ENCODE measurements around the gene STOM.

Gene STOM

DNA sequence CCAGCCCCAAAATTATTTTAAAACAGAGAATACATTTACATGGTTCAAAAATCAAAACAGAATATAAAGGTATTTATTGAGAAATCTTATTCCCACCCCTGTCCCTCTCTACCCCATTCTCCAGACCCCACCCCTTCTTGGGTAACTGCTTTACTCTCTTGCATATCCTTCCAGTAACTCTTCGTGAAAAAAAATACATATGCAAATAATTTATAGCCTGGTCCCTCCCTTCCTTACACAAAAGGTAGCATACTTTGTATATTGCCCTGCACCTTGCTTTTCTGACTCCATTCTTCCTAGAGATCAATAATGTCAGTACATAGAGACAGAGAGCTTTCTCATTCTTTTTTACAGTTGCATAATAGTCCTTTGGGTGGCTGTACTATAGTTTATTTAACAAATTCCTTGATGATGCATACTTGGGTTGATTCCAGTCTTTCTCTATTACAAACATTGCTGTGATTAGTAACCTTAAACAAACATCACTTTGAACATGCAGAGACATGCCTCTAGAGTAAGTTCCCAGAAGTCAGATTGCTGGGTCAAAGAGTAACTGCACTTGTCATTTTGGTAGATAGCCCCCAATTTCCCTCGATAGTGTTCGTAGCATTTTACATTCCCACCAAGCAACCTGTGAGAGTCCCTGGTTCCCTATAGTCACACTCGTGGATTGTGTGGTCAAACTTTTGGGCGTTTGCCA, 47.9 kb downstream of the STOM start:
- DNase-seq (ENCODE audit: low spot score), result no peak

DNA sequence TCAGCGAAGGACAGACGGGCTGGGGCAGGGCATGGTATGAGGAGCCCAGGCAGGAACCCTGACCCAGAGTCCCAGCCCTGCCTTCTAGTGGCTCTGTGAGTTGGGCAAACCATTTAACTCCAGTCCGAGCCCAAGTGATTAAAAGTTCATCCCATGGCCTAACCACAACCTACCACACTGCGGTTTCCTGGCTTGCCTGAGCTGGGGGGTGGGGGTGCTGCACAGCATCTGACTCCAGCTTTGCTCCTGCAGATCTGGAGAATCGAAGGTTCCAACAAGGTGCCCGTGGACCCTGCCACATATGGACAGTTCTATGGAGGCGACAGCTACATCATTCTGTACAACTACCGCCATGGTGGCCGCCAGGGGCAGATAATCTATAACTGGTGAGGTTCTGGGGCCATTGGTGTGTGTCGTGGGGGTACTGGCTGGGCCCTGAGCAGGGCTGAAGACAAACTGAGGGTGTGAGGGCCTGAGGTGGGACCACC, 49.0 kb downstream of the STOM start:
- DNase-seq (ENCODE audit: low spot score), result no peak

DNA sequence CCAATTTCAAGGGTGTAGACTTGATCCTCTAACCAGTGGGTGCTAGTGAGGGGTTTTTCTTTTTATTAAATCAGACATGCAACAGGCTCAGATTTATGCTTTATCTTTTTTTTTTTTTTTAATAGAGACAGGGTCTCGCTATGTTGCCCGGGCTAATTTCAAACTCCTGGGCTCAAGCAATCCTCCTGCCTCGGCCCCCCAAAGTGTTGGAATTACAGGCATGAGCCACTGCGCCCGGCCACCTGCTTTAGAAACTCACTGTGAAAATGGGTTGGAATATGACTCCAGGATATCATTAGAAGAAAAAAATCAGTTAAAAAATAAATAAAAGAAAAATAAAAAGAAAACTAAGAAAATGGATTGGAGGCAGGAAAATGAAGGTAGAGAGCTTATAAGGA, 50.7 kb downstream of the STOM start:
- DNase-seq (ENCODE audit: low spot score), result no peak

- no peak for DNase-seq (ENCODE audit: low spot score)
Observed at GRCh38 chr9:121318631-121319382, 51.2 kb downstream of the STOM start.

GRCh38 chr9:121317737-121318630, 52.1 kb downstream of the STOM start:
- no peak for DNase-seq (ENCODE audit: low spot score)

- no peak for DNase-seq (ENCODE audit: low spot score)
Observed at GRCh38 chr9:121316852-121317373, 53.1 kb downstream of the STOM start.

DNA sequence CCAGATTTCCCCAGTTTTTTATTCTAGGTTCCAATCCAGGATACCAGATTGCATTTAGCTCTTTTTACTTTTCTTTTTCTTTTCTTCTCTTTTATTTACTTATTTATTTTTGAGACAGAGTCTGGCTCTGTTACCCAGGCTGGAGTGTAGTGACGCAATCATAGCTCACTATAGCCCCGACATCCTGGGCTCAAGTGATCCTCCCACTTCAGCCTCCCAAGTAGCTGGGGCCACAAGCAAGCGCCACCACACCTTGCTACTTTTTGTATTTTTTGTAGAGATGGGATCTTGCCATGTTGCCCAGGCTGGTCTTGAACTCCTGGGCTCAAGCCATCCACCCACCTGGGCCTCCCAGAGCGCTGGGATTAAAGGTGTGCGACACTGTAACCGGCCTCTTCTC, 53.7 kb downstream of the STOM start:
- no peak for DNase-seq (ENCODE audit: low spot score)

- no peak for DNase-seq (ENCODE audit: low spot score)
Observed at GRCh38 chr9:121313458-121314152, 56.4 kb downstream of the STOM start.

- no peak for DNase-seq (ENCODE audit: low spot score)
Observed at GRCh38 chr9:121312169-121312568, 57.9 kb downstream of the STOM start.

DNA sequence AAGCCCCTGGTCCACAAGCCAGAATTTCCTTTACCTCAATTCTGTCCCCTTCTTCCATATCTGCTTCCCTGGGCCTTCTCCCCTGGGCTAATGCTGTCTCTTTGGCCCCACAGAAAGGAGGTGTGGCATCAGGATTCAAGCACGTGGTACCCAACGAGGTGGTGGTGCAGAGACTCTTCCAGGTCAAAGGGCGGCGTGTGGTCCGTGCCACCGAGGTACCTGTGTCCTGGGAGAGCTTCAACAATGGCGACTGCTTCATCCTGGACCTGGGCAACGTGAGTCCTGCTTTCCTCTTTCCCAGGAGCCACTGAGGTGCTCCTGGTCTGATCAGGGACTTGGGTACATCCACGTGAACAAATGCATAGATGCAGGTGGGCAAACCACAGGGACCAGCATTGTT, 59.5 kb downstream of the STOM start:
- DNase-seq (ENCODE audit: low spot score), result no peak

GRCh38 chr9:121309833-121310425, 60.1 kb downstream of the STOM start:
- DNase-seq (ENCODE audit: low spot score), result no peak

DNA sequence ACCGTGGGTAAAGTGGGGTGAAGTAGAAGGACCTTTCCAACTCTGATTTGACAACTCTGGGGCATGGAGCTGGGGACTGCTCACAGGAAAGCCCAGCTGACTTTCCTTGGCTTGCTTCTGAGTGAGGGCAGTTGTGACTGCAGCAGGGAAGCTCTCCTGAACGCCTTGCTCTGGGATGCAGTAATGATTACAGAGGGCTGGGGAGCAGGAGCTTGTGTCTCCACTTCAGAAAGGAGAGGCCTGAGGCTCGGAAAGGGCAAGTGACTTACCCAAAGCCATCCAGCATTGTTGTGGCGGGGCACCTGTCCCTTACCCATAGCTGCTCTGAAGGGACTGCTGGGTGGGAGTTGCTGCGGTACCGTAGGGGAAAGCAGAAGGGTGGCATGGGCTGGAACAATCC, 60.9 kb downstream of the STOM start:
- DNase-seq (ENCODE audit: low spot score), result no peak

DNA sequence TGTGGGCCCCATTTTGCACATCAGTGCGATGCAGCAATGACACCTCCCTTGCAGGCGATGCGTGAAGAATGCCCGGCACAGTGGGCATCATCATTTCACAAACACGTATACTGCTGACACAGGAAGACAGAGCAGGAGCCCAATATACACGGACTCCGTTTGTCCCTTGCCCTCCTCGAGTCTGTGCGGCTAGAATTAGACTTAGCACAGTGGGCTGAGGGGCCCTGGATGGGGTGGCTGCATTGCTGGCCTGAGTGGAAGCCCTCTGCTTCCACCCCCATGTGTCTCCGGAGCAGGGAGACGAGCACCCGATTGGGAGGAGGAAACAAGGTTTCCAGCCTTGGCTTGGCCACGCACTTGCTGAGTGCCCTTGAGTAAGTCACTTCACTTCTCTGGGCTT, 61.3 kb downstream of the STOM start:
- DNase-seq (ENCODE audit: low spot score), result no peak

DNA sequence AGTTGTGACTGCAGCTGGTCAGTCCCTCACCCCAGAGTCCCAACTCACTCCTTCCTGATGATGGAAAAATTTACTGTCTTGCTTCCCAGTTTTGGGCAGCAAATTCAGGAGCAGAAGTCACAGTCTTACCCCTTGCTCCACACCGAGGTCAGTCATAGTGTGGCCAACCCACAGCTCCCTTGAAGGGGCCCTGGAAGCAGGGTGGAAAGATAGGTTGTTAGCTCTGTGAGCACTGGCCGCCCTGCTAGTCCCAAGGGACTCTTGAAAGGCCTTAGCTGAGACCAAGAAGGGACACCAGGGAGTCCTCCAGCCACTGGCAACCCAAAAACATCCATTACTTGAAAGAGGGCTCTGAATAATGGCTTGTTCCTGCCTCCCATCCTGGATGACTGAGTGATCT, 62.1 kb downstream of the STOM start:
- no peak for DNase-seq (ENCODE audit: low spot score)

GRCh38 chr9:121305269-121305994, 64.6 kb downstream of the STOM start:
- no peak for DNase-seq (ENCODE audit: low spot score)

DNA sequence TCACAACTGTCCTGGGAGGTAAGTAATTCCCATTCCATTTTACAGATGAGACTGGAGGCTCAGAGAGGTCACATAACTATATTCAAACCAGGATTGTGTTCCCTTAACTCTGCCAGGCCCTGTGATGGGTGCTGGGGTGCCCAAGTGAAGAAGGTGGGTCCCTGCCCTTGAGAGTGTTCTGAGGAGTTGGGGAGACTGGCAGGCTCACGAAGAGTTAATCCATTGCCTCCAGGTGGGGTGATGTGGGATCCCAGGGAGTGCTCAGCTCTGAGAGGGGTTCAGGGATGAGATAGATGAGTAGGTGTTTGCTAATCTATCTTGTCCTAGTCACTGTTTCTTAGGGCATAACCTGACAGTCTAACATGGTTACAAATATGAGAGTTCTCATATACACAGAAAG, 65.3 kb downstream of the STOM start:
- DNase-seq (ENCODE audit: low spot score), result no peak

DNA sequence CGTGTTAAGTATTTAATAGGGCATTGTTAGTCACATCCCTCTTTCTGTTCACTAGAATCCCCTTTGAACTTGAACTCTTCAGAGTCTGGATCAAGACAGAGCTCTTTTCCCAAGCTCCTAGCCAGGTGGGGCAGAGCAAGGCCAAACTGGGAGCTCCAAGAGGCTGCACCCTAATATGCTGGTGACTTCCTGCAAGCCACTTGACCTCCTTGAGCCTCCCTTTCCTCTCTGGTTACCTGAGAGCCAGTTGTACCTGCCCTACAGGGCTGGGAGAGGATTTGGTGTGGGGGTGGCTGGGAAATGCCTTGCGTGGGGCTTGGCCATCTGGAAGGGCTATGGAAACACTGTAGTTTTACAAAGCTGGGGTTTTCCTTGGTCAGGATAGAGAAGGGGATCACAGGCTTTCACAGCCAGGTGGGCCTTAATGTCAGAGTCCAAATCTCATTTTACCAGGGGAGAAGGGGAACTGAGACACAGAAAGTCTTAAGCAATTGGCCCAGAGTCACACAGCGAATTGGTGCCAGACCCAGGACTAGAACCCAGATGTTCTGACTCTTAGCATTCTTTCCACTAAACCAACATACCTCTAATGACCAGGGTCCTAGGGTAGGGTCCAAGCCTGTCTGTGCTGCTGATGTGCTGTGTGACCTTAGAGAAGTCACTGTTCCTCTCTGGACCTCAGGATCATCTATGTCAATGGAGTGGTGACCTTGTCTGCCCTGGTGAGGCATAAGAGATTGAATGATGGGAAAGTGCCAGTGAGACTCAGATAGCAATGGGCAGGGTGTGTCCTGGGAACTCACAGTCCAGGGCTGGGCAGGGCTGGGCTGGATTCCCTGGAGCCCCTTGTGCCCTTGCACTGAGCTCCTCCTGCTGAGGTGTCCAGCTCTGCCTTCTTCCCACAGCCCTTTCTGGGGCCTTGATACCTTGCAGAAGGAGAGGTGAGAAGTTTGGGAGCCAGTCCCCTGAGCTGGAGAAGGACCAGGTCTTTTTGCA, 66.3 kb downstream of the STOM start:
- DNase-seq (ENCODE audit: low spot score), result no peak

DNA sequence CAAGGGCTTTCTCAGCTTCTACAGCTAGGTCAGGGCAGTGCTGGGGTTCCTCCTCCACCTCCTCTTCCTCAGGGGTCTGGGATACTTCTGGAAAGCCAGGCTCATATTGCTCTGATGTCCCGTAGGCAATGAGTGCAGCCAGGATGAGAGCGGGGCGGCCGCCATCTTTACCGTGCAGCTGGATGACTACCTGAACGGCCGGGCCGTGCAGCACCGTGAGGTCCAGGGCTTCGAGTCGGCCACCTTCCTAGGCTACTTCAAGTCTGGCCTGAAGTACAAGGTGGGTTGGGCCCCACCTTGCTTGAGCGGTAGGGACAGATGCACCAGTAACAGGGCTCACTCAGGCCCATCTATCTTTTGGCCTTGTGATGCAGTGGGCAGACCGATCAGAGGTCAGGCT, 67.3 kb downstream of the STOM start:
- DNase-seq (ENCODE audit: low spot score), result no peak

GRCh38 chr9:121302341-121302740, 67.7 kb downstream of the STOM start:
- DNase-seq (ENCODE audit: low spot score), result no peak

All from putamen (tissue), 1 donor.